GM19328 (cell line): ENCODE results near the gene MVB12A.

Experiments used
- ATAC-seq: cut with Tn5 transposase; IDR thresholded peaks from one replicate; pipeline ENCODE4 v1.9.1; 2021; ENCODE audit warnings: mild to moderate bottlenecking, moderate library complexity; ENCODE audit not compliant: unreplicated experiment

MVB12A gene

DNA sequence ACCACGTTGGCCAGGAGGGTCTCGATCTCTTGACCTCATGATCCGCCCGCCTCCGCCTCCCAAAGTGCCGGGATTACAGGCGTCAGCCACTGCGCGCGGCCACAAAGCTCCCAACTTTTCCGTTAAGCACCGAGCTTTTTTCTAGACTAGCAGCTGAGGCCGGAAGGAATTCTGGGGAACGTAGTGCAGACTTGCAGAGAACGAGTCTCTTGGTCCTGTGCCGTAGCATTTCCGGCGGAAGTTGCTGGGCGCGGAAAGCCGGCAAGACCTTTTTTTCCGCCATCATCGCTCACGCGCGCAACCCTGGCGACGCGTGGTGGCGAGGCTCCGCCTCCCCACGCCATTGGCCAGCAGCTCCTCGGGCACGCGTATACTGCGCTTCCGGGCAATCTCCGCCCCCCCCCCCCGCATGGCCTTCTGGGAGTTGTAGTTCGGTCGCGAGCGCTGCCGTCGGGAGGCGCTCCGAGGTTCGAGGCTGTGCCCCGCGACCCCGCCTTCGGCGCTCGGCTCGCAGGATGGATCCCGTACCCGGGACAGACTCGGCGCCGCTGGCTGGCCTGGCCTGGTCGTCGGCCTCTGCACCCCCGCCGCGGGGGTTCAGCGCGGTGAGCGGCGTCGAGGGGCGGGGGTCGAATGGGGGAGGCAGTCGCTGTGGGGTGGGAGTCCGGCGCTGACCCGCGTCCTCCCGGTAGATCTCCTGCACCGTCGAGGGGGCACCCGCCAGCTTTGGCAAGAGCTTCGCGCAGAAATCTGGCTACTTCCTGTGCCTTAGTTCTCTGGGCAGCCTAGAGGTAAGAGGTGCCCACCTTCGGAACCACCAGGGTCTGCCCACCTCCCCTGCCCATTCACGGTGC is at the start of gene MVB12A:
MVB12A (plus strand) TSS at position 427 of the 854 bp plus-strand sequence; CDS start at position 516, 89 bp downstream.
- ATAC-seq = peak; percentile 88

DNA sequence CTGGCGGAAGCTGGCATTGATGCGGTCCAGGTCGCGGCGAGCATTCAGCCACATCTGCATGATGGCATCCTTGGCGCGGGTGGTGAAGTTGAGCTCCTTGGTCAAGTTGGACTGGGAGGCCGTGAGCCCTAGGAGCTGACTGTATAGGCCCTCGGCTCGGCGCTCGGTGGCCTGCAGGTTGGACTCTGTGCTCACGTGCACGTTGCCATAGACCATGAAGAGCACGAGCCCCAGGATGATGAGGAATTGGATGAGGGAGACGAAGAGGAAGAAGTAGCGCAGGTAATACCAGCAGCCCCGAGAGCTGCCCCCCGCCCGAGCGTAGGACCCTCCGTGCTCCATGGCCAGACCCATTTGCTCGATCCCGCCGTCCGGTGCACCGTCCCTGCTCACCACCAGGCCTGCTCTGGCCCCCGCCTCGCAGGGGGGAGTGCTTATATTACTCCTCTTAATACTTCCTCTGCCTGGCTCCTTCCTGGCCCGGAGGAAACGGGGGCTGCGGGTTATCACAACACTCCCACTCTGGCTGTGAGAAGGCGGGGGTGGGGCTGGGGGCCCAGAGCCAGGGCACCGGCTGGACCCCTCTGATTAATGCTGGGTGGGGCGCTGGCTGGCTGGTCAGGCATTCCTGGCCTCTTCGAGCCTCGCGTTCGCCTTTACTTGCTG is 42.8 kb upstream of the MVB12A start, which contains the start of gene PLVAP:
PLVAP (minus strand) TSS at position 408 of the 666 bp plus-strand sequence; CDS start at position 354, 54 bp downstream.
- no peak for ATAC-seq

DNA sequence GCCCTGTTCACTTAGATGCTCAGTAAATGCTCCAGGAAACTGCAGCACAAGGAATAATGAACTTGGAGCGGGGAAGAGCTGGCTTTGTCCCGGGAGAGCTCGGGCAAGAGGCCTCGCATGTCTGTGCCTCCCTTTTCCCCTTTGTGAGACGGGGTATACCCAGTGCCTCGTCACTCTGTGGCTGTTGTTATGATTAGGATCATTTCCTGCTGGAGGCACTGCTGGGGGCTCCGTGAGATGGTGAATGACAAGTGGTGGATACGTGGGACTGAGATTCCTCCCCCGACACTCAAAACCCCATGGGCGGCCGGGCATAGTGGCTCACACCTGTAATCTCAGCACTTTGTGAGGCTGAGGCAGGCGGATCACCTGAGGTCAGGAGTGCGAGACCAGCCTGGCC is 41.6 kb upstream of the MVB12A start:
- ATAC-seq = no peak

DNA sequence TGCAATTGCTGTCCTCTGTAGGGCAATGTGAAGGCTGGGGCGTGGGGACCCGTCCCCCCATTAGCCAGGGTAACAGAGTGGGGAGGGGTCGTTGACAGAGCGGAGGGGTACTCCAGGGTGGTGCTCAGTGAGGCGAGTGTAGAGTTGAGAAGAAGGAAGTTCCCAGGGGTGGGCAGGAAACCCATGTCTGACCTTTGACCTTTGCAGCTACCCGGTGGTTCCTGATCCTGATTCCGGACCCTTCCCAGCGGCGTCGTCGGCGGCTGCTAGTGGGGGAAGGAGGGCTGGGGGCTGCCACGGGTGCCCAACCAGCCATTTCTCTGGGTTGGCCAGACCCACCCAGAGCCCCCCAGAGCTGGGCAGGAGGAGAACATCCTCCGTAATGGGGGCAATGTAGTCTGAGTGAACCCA is 40.6 kb upstream of the MVB12A start:
- ATAC-seq = no peak

DNA sequence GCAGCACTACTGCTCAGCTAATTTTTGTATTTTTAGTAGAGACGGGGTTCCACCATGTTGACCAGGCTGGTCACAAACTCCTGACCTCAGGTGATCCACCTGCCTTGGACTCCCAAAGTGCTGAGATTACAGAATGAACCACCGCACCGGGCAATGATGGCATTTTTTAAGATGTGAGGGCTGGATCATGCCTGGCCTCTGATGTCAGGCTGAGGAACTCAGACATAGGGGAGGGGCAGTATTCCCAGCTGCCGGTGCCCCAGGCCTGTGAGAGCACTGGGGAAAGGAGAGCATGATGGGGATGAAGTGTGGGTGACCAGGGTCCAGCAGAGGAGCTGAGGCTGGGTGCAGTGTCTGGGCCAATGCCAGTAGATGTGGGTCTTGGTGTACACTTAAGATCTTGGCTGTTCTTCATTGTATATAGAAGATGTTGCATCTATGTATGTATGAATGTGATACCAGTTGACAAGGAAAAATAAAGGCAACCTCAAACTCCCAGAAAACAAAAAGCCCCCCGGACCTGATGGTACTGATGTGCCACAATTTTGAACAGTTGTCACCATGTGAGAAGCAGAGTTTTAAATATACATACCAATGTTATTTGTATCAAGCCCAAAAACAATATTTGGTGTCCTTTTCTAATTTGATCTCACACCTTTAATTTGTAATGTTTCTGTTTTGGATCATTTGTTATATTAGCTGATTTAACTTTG is 39.3 kb upstream of the MVB12A start:
- ATAC-seq = no peak

DNA sequence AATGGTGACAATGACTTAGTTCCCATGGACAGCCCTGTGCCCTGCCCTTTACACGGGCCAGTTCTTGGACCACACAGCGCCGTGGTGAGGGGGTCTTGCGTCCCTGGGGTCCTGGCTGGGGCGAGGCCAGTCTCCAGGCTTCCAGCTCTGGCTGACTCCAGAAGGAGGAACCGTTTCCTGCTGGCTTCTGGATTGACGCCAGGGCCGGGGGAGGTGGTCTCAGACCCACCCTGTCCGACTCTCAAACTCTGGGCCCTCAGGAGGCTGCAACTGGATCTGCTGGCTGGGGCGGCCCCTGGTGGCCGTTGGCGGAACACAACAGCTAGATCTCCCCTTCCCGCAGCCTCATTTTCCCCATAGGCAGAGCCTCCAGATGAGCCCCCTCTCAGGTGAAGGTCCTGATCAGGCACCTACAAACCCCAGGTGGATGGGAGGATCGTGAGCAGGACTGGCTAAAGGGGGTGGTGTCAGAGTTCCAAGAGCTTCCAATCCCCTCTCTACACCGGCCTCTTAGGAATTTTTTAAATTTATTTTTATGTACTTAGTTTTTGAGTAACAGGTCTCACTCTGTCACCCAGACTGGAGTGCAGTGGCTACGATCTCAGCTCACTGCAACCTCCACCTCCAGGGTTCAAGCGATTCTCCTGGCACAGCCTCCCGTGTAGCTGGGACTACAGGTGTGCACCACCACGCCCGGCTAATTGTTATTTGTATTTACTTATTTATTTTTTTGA is 33.8 kb upstream of the MVB12A start:
- ATAC-seq = no peak

DNA sequence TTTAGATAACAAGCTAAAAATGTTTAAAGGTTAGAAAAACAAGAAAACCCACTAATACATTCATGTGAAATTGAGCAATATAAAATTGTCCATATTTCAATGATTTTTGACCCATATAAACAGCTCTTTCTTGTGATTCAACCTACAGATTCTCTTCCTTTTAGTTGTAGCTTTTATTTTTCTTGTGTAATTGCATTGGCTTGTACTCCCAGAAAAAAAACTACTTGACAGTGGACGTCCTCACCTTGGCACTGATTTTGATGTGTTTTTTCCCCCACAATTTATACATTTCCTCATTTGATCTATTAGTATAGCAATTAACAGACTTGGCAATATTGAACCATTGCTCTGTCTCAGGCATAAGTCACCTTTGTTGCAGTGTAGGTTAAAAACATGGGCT is 30.6 kb upstream of the MVB12A start:
- ATAC-seq = no peak

DNA sequence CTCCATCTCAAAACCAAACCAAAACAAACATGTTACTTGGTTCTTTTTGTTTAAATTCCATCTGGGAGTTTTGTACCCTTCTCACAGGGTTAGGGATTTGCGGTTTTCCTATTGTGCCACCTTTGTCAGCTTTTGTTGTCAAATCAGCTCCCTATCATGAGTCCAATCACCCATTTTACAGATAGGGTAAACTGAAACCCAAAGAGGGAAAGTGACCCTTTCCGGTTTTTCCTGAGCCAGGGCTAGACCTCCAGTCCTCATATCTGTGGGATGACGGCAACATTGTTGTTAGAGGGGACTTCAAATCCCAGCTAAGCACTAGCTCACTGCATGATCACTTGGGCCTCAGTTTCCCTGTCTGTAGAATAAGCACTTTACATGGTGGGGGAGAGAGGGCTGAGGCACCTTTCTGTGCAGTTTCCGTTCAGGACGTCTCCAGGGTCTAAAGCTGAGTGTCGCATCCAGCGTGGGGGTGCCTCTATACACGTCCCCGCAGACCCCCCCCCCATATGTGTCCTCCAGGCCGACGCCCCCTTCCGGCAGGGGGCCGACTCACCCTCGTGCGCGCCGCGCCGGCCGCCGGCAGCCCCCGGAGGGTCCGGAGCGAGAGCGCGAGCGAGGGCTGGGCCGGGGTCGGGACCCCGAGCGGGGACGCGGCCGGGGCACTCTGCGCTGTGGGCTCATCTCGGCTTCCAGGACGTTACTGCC is 29.7 kb upstream of the MVB12A start:
- no peak for ATAC-seq

DNA sequence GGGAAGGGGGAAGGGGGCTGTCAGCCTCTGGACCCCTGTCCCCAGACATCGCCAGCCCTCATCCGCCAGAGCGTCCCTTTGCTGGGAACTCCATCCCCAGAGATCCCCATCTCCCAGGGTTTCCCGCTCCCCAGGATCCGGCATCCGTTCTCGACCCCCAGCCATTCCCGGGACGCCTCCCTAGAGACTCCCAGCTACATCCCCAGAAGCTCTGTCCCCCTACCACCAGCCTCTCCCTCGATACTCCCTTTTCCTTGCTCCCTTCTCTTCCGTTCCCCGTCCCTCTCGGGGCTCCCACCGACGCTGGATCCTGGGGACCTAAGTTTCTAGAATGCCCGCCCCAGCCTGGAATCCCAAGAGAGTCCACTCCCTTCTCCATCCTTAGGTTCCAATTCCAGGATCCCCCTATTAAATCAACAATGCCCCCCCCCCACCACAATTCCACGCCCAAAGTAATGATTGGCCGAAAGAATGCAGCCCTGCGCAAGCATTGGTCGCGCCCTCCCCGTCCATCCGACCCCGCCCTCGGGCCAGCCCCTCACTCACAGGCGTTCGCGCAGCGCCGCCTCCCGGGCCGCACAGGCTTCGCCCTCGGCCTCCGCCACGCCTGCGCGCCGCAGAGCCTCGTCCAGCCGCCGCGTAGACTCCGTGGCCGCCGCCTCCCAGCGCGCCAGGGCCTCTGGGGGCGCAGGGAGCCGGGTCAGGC is 29.0 kb upstream of the MVB12A start:
- peak; percentile 88 for ATAC-seq

DNA sequence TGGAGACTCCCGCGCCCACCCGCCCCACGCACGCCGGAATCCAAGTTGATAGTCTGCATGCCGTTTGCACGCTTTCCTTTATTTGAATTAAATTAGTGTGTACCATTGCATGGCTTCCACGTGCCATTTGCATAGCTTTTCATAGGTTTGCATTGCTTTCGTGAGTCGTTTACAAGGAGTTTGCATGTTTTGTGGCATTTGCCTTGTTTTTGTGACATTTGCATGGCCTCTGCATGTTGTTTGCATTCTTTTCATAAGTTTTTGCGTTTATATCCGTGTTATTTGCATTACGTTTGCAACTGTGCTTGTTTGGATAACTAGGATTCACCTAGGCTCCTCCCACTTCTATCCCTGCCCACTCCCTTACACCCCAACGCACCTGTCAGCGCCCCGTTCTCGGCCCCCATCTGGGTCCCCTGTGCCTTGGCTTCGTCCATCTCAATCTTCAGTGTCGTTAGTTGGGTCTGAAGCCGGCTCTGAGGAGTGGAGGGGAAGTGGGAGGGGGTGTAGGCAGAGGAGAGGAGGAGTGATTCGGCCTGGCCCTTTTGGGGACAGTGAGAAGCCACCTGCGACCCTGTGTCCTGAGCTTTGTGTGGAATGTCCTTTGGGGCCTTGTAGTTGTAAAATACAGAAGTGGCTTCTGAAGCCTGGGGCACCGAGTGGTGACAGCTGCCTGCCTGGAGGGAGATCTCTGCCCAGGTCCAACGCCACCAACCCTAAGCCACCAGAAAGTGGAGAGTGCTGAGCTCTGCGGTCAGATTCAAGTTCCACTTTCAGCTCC is 28.3 kb upstream of the MVB12A start:
- ATAC-seq = no peak

DNA sequence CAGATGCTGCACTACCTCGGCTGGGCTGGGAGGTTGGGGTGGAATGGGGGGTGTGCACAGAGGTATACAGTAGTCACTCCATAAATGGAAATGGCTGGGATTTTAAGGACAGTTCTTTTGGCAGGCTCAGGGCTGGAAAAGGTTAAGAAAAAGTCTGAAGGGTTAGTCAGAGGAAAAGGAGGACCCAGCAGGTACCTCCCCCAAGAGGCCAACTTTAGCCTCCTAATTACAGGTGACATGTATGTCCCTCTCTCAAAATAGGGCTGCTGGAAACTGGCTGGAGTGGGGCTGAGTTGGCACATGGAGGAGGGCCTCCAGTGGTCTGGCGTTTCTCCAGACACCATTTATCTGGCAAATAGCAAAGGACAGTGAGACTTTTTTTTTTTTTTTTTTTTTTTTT is 26.8 kb upstream of the MVB12A start:
- ATAC-seq = no peak

DNA sequence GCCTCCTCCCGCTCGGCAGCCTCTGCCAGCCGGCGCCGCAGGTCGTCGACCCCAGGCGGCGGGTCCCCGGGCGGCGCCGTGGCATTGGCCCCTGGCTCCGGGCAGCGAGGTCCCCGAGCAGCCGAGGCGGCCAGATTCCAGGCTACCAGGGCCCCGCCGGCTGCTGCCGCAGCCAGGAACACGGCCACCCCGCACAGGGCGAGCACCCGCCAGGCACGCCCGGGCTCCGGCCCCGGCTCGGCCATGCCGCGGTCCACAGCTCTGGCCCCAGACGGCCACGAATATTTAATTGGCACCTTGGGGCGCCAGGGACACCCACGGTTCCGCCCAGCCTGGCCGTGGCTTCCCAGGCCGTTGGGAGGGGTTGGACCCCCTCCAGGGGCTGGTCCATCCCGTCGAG is 25.9 kb upstream of the MVB12A start, which contains the start of gene CCDC194:
CCDC194 (minus strand) TSS at position 283 of the 400 bp plus-strand sequence; CDS start at position 245, 38 bp downstream.
- ATAC-seq = no peak

DNA sequence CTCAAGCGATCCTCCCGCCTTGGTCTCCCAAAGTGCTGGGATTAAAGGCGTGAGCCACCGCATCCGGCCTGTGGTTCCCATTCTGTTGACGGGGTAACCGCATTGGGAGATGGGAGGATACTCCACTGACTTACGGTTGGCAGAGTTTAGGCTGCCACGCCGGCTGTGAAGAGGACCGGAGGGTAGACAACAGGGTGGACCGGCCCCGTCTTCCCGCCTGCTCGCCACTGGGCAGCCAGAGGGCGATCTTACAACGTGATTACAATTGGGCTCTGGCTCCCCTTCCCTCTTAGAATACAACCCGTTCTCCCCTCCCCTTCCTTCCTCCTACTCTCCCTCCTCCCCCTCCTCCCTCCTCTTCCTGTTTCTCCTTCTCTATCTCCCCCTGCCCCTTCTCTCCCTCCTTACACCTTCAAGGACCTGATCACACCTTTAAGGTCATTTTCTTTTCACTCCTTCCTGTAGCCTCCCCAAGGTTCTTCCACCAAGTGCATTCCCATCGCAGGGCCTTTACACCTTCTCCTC is 24.9 kb upstream of the MVB12A start:
- ATAC-seq = no peak

DNA sequence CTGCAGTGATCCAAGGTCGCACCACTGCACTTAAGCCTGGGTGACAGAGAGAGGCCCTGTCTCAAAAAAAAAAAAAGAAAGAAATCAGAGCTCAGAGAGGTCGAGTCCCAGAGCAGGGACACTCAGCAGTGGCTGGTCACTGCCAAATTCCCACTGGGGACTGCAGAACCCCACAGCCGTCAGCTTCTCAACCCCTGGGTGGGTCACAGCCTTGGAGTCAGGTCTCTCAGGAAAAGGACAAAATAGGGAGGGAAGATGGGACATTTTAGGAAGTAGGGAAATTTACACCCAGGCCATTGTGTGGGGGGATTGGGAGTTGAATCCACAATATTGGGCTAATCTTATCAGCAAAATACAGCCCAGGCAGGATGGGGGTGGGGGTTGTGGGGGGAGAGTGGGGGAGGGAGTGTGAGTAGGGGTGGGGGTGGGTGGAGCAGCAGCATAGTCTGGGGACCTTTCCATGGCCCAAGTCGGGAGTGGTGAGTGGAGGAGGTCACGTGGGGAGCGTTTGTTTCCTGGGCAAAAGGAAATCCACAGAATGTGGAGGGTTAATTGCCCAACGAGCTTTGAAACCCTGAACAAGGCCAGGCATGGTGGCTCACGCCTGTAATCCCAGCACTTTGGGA is 20.8 kb upstream of the MVB12A start:
- no peak for ATAC-seq

DNA sequence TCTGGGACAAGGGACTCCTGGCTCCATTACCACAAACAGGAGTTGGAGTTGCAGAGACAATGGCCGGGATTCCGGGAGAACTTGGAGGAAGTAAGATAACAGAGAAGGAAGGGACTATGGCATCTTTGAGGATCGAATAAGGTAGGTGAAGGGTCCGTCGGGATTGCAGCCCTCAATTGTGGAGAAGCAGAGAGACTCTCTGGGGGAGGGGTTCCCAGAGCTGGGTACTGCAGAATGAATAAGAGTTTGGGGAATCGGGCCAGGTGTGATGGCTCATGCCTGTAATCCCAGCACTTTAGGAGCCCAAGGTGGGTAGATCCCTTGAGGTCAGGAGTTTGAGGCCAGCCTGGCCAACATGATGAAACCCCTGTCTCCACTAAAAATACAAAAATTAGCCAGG is 18.2 kb upstream of the MVB12A start:
- no peak for ATAC-seq

DNA sequence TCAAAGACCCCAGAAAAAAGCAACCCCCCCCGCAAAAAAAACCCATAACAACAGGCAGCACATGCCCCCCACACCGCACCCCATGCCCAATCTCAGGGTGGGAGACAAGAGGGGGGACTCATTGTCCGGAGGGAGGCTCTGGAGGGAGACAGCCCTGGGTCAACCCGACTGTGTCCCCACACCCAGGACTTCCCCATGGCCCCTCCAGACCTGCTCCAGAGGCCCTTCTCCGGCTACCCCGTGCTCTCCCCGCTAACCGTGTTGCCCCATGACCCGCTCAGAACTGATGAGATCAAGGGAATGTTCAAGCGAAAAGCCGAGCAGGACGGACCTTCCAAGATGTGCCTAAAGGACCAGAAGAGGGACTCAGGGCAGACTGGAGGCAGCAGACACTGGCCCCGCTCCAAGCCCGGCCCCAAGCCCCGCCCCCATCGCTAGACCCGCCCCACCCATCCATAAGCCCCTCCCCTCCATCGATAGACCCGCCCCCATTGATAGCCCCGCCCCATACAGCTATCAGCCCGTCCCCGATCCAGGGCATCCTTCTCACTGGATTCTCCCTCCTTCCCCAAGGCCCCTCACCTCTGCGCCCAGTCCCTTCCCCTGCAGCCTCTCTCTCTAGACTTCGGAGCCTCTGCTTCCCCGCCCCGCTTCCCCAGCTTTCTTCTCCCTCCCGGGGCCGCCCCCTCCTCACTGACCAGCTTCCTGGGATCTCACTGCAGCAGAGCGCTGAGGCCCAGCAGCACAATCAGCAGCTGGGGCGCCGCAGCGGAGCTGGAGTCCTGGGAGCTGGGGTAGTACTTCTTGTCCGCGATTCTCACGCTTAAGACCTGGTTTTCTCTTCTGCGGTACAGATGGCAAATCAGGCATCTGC is 16.6 kb upstream of the MVB12A start:
- ATAC-seq = no peak

DNA sequence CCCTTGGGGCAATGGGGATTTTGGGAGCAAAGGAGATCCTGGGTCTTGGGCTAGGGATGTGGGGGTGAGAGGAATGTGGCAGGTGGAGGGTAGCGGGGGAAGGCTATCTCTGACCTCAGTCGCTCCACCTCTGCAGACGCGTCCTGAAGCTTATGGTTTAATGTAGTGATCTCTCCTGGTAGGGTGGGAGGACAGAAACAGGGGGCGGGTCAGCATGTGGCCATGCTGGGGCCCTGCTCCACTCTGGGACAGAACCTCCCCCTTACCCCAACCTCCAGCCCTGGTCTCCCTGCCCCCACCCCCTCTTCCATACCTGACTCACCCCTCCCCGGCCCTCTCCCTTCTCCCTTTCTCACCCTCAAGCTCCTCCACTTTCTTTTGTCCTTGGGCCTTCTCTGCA is 15.8 kb upstream of the MVB12A start:
- ATAC-seq = no peak
